A549 (cell line): ENCODE measurements around the gene EVA1C. TPM values are rescaled to one million over a fixed set of nuclear protein-coding genes. Genes with fewer than 3 reads are reported as not detected.

Experiments used
- ATAC-seq, 2 experiments: fragments of 200-7000 bp in 1 of 2; fragments of >200 bp in 1 of 2; cut with Nextera tagmentation in 1 of 2; cut with Tn5 transposase in 1 of 2; 3 replicates each; pipeline versions ENCODE4 v1.8.0 to v1.9.1; 2018 to 2020; ENCODE audit warnings: mild to moderate bottlenecking in 1 of 2, moderate library complexity in 1 of 2
- CTCF ChIA-PET: fragments of 300-600 bp; sonication (Branson Sonifier 250); formaldehyde crosslinking; extraction: SDS; loops from one replicate; lab custom pipeline; 2021; ENCODE audit warnings: antibody characterized with exemption, inconsistent platforms; lab: Yijun Ruan, JAX
- POLR2A ChIA-PET: fragments of 350-600 bp; formaldehyde crosslinking; extraction: SDS; loops from one replicate; lab custom pipeline; 2021; ENCODE audit warnings: antibody characterized with exemption, inconsistent platforms; lab: Yijun Ruan, JAX
- DNase-seq, 2 experiments: peaks; one replicate each; pipeline versions ENCODE4 v3.0.0 to v3.0.0-alpha.2; 2011 to 2016; ENCODE audit warnings: low read depth in 1 of 2, low spot score in 1 of 2
- FAIRE-seq: peaks from 2 replicates; lab custom pipeline; 2011; peaks lifted over from hg19 to GRCh38; lab: Jason Lieb, UNC
- H3K27ac ChIP-seq, 2 experiments: fragments of >200 bp; sonication (Bioruptor Twin); formaldehyde crosslinking; 3 replicates each; pipeline ENCODE4 v1.5.1; 2016 to 2017
- H3K4me1 ChIP-seq: fragments of >200 bp; sonication (Bioruptor Twin); formaldehyde crosslinking; 3 replicates; pipeline ENCODE4 v1.6.1; 2016
- H3K4me2 ChIP-seq: fragments of >200 bp; sonication (Bioruptor Twin); formaldehyde crosslinking; 3 replicates; pipeline ENCODE4 v1.6.1; 2016
- H3K4me3 ChIP-seq: fragments of >200 bp; sonication (Bioruptor Twin); formaldehyde crosslinking; 3 replicates; pipeline ENCODE4 v1.5.1; 2016
- H3K9me3 ChIP-seq: fragments of >200 bp; sonication (Bioruptor Twin); formaldehyde crosslinking; 3 replicates; pipeline ENCODE4 v1.6.1; 2016
- BCL3 ChIP-seq: fragments of >200 bp; sonication (Bioruptor Twin); formaldehyde crosslinking; IDR thresholded peaks from 3 replicates; pipeline ENCODE4 v1.6.1; 2016
- CBX8 ChIP-seq: fragments of 200-600 bp; sonication (generic); IDR thresholded peaks from 2 replicates; pipeline ENCODE4 v1.6.1; 2016
- CEBPB ChIP-seq, 2 experiments: fragments of >200 bp in 1 of 2; sonication (Bioruptor Twin) in 1 of 2; formaldehyde crosslinking in 1 of 2; IDR thresholded peaks; 2 replicates each; pipeline ENCODE4 v1.6.1; 2012 to 2016
- CHD2 ChIP-seq: fragments of 150-350 bp; IDR thresholded peaks from 2 replicates; pipeline ENCODE4 v1.6.1; 2014; ENCODE audit warnings: low read length; ENCODE audit not compliant: partially characterized antibody
- CHD4 ChIP-seq: fragments of 200-600 bp; sonication (generic); IDR thresholded peaks from 2 replicates; pipeline ENCODE4 v1.6.1; 2016; ENCODE audit warnings: antibody characterized with exemption, mild to moderate bottlenecking, borderline replicate concordance
- EHF ChIP-seq: fragments of 250-450 bp; sonication (Bioruptor Pico); IDR thresholded peaks from 2 replicates; pipeline ENCODE4 v1.5.0; 2020; ENCODE audit warnings: mild to moderate bottlenecking
- EHMT2 ChIP-seq: fragments of 200-600 bp; sonication (generic); IDR thresholded peaks from 2 replicates; pipeline ENCODE4 v1.6.1; 2016; ENCODE audit warnings: antibody characterized with exemption, low read depth, mild to moderate bottlenecking, moderate library complexity
- ELK1 ChIP-seq: fragments of 150-350 bp; IDR thresholded peaks from 2 replicates; pipeline ENCODE4 v1.6.1; 2014; ENCODE audit warnings: low read depth, mild to moderate bottlenecking, low read length
- GATA3 ChIP-seq: IDR thresholded peaks from 2 replicates; pipeline ENCODE4 v1.6.1; 2012; ENCODE audit warnings: borderline replicate concordance
- HES2 ChIP-seq: fragments of >200 bp; sonication (Bioruptor Twin); formaldehyde crosslinking; IDR thresholded peaks from 2 replicates; pipeline ENCODE4 v1.6.1; 2016
- HOXB5 ChIP-seq: fragments of 250-450 bp; sonication (Bioruptor Pico); IDR thresholded peaks from 2 replicates; pipeline ENCODE4 v1.5.0; 2020; ENCODE audit warnings: mild to moderate bottlenecking, moderate library complexity
- KDM1A ChIP-seq: fragments of 200-600 bp; sonication (generic); IDR thresholded peaks from 2 replicates; pipeline ENCODE4 v1.6.1; 2016; ENCODE audit warnings: low read depth, mild to moderate bottlenecking
- KDM5A ChIP-seq: fragments of 200-600 bp; sonication (generic); IDR thresholded peaks from 2 replicates; pipeline ENCODE4 v1.6.1; 2016; ENCODE audit warnings: antibody characterized with exemption, mild to moderate bottlenecking
- NFE2L2 ChIP-seq: fragments of 150-350 bp; conservative IDR thresholded peaks from 2 replicates; pipeline ENCODE4 v1.6.1; 2014; ENCODE audit warnings: low read length
- PBX3 ChIP-seq: IDR thresholded peaks from 2 replicates; pipeline ENCODE4 v1.6.1; 2012
- RAD21 ChIP-seq, 2 experiments: fragments of >200 bp in 1 of 2; sonication (Bioruptor Twin) in 1 of 2; formaldehyde crosslinking in 1 of 2; IDR thresholded peaks in 1 of 2; conservative IDR thresholded peaks in 1 of 2; 2 replicates in 1 of 2; 3 replicates in 1 of 2; pipeline ENCODE4 v1.6.1; 2012 to 2018; ENCODE audit warnings: inconsistent platforms in 1 of 2
- RCOR1 ChIP-seq: fragments of 150-350 bp; IDR thresholded peaks from 2 replicates; pipeline ENCODE4 v1.6.1; 2014; ENCODE audit warnings: antibody characterized with exemption, low read length, low read depth
- USF2 ChIP-seq: fragments of 450-650 bp; IDR thresholded peaks from 2 replicates; pipeline ENCODE4 v1.6.1; 2014; ENCODE audit warnings: antibody characterized with exemption
- WGBS: methylation state at CpG from one replicate; pipeline ENCODE4 v1.1.6; 2017; ENCODE audit errors: missing lambda C conversion rate; 5-methylcytosine and 5-hydroxymethylcytosine counted together
- polyA plus RNA-seq, 4 experiments: library from polyadenylated mRNA; depleted of rRNA in 3 of 4; stranded (reverse); fragments of >200 nt; fragmentation: RNase III in 1 of 4; extraction: RNeasy Plus Mini Kit Qiagen cat#74134 plus additional on column Dnase treatment in 1 of 4; gene quantifications; 2 replicates in 3 of 4; 3 replicates in 1 of 4; pipeline ENCODE4 v1.2.3, GENCODE V29; 2011 to 2017
- small RNA-seq, 6 experiments: library from RNA; depleted of rRNA; stranded (forward); fragments of <200 nt; gene quantifications; one replicate each; pipeline ENCODE3, GENCODE V24; 2012

The EVA1C gene
- polyA plus RNA-seq, 2 of the 4 experiments (the other 2 are of a cell fraction), result 41.1 to 48.0 TPM

- no peak for ATAC-seq
- H3K9me3 ChIP-seq, result peaks cover 14% of the 10 kb centered on the region; the same call in 2 of the 3 replicates
- ChIA-PET CTCF (interaction anchor here (3.0 kb wide), 1 partner anchor 148 kb away, joined by 13 read pairs; no protein-coding TSS in a partner anchor), POLR2A (no interaction called here)
- H3K4me1 ChIP-seq, result no peaks in the 10 kb centered on the region
- no peak for DNase-seq
- TF ChIP-seq KDM1A (no peak), BCL3 (no peak), CEBPB (IDR thresholded peaks at IDR 0.05) (no peak), PBX3 (no peak), CHD4 (no peak), EHF (CRISPR knock-in tag) (no peak), CHD2 (no peak), GATA3 (no peak), KDM5A (no peak), ELK1 (no peak), HOXB5 (no peak), NFE2L2 (no peak), EHMT2 (no peak), HES2 (no peak), CBX8 (no peak), RAD21 (conservative IDR thresholded peaks at IDR 0.05 in 1 of 2, IDR thresholded peaks at IDR 0.05 in 1 of 2) (no peak), RCOR1 (no peak), USF2 (no peak)
- no peak overlapping the region for H3K4me3 ChIP-seq
- no peak for FAIRE-seq
- H3K4me2 ChIP-seq, result no peak overlapping the region
- H3K27ac ChIP-seq, result no peak overlapping the region
- WGBS, result 91% methylated on average over 2 of the region's 2 CpGs
Observed at GRCh38 chr21:32562915-32563314, 150.4 kb downstream of the EVA1C start.

Small RNA genes within 50 kb of the gene (small RNA-seq; reads per million reads assigned to genes)
- 0 reads per million in 6 experiments for gene RF00438
- 0 reads per million in 6 experiments for gene RNA5SP490
- gene SNORA80A, result 2.5 to 34.0 (median 7.5) reads per million in 6 experiments

Other genes starting within 250 kb of the EVA1C start
- 9.3 and 18.4 TPM in 2 replicates for gene MIS18A, start 133.7 kb upstream of the EVA1C start, polyA plus RNA-seq (2011; rRNA removed)
- 17.3 to 18.8 TPM (median 17.5 TPM) in 3 replicates for gene MIS18A, start 133.7 kb upstream of the EVA1C start, polyA plus RNA-seq (2017; fragmentation: RNase III; extraction: RNeasy Plus Mini Kit Qiagen cat#74134 plus additional on column Dnase treatment)
- gene MRAP, start 113.9 kb upstream of the EVA1C start, polyA plus RNA-seq (2011; rRNA removed), result not detected in 2 replicates
- gene MRAP, start 113.9 kb upstream of the EVA1C start, polyA plus RNA-seq (2017; fragmentation: RNase III; extraction: RNeasy Plus Mini Kit Qiagen cat#74134 plus additional on column Dnase treatment), result not detected in 3 replicates
- 8.7 and 9.0 TPM in 2 replicates for gene URB1, start 19.7 kb upstream of the EVA1C start, polyA plus RNA-seq (2011; rRNA removed)
- 9.5 to 10.3 TPM (median 10.1 TPM) in 3 replicates for gene URB1, start 19.7 kb upstream of the EVA1C start, polyA plus RNA-seq (2017; fragmentation: RNase III; extraction: RNeasy Plus Mini Kit Qiagen cat#74134 plus additional on column Dnase treatment)
- 1.2 TPM in 2 replicates for gene TCP10L, start 172.8 kb downstream of the EVA1C start, polyA plus RNA-seq (2011; rRNA removed)
- 0.30 to 0.62 TPM (median 0.54 TPM) in 3 replicates for gene TCP10L, start 172.8 kb downstream of the EVA1C start, polyA plus RNA-seq (2017; fragmentation: RNase III; extraction: RNeasy Plus Mini Kit Qiagen cat#74134 plus additional on column Dnase treatment)
- gene CFAP298, start 199.7 kb downstream of the EVA1C start, polyA plus RNA-seq (2011; rRNA removed), result 22.2 and 35.6 TPM in 2 replicates
- 39.3 to 42.3 TPM (median 41.8 TPM) in 3 replicates for gene CFAP298, start 199.7 kb downstream of the EVA1C start, polyA plus RNA-seq (2017; fragmentation: RNase III; extraction: RNeasy Plus Mini Kit Qiagen cat#74134 plus additional on column Dnase treatment)